ENCODE measurements around the gene TECTB. TPM values are rescaled to one million over a fixed set of nuclear protein-coding genes. Genes with fewer than 3 reads are reported as not detected.

TECTB gene
- total and polyA plus RNA-seq, 11 donors = not detected

- no peaks in the 10 kb centered on the region for H3K36me3 ChIP-seq
- DNase-seq = no peak
- WGBS, 4 donors = 88 to 94% (median 90%) methylated on average over 3 of the region's 3 CpGs
- H3K4me1 ChIP-seq = no peaks in the 10 kb centered on the region
- H3K9me3 ChIP-seq = no peaks in the 10 kb centered on the region
- H3K4me3 ChIP-seq = no peak overlapping the region
- no peak for ATAC-seq
- TF ChIP-seq CTCF (IDR thresholded peaks at IDR 0.05) = no peak
- no peak for TF ChIP-seq POLR2A (IDR thresholded peaks at IDR 0.05)
- H3K27me3 ChIP-seq = peaks cover 0 to 9% (median 0%) of the 10 kb centered on the region in 9 donors
- H3K27ac ChIP-seq = no peak overlapping the region
- intact Hi-C loops (cut with DNase I) = loop anchor here in 8 of 10 donors (5.0 to 10.0 kb wide), 7 partner anchors 117 to 557 kb away; no protein-coding TSS in a partner anchor
Observed at GRCh38 chr10:112311481-112311880, 28.3 kb downstream of the TECTB start.

- H3K27me3 ChIP-seq = peaks cover 0 to 7% (median 0%) of the 10 kb centered on the region in 9 donors
- H3K4me1 ChIP-seq = no peaks in the 10 kb centered on the region
- 67 to 75% (median 71%) methylated on average over 3 of the region's 3 CpGs for WGBS, 4 donors
- H3K36me3 ChIP-seq = no peaks in the 10 kb centered on the region
- ATAC-seq (no peak), DNase-seq (no peak)
- TF ChIP-seq CTCF (IDR thresholded peaks at IDR 0.05) (no peak), POLR2A (IDR thresholded peaks at IDR 0.05) (no peak)
- no peak overlapping the region for H3K27ac ChIP-seq
- H3K9me3 ChIP-seq = no peaks in the 10 kb centered on the region
- intact Hi-C loops (cut with DNase I) = loop anchor here in 8 of 10 donors (5.0 to 10.0 kb wide), 7 partner anchors 118 to 558 kb away; no protein-coding TSS in a partner anchor
- H3K4me3 ChIP-seq = no peak overlapping the region
Observed at GRCh38 chr10:112313234-112313633, 30.0 kb downstream of the TECTB start.

- intact Hi-C loops (cut with DNase I) = loop anchor here in 8 of 10 donors (2.0 to 10.0 kb wide), 8 partner anchors 119 to 559 kb away; no protein-coding TSS in a partner anchor
- Histone ChIP-seq H3K4me3 (no peak overlapping the region), H3K27me3 (peaks cover 0 to 7% (median 0%) of the 10 kb centered on the region in 9 donors), H3K4me1 (no peaks in the 10 kb centered on the region), H3K27ac (no peak overlapping the region), H3K9me3 (no peaks in the 10 kb centered on the region), H3K36me3 (no peaks in the 10 kb centered on the region)
- TF ChIP-seq CTCF (IDR thresholded peaks at IDR 0.05) (no peak), POLR2A (IDR thresholded peaks at IDR 0.05) (no peak)
- 55 to 79% (median 65%) methylated on average over 7 of the region's 7 CpGs for WGBS, 4 donors
- ATAC-seq = no peak
- DNase-seq = no peak
Observed at GRCh38 chr10:112313911-112314310, 30.7 kb downstream of the TECTB start.

- peak; percentile 65 to 83 (median 75) for DNase-seq
- TF ChIP-seq CTCF (IDR thresholded peaks at IDR 0.05) = peak; percentile 79 to 95 (median 88)
- TF ChIP-seq POLR2A (IDR thresholded peaks at IDR 0.05) = no peak
- intact Hi-C loops (cut with DNase I) = loop anchor here in 9 of 10 donors (2.0 to 10.0 kb wide), 10 partner anchors 117 to 560 kb away; no protein-coding TSS in a partner anchor
Observed at GRCh38 chr10:112314822-112315474, 31.7 kb downstream of the TECTB start.

More at GRCh38 chr10:112314822-112315474, 31.7 kb downstream of the TECTB start:
- H3K27me3 ChIP-seq = peaks cover 0 to 7% (median 0%) of the 10 kb centered on the region in 9 donors
- no peaks in the 10 kb centered on the region for H3K36me3 ChIP-seq
- H3K4me3 ChIP-seq = no peak overlapping the region
- H3K9me3 ChIP-seq = no peaks in the 10 kb centered on the region
- peak; percentile 80 to 91 (median 89) for ATAC-seq
- H3K4me1 ChIP-seq = no peaks in the 10 kb centered on the region
- H3K27ac ChIP-seq = no peak overlapping the region
- whole genome bisulfite sequencing, 4 donors = 25 to 29% (median 27%) methylated on average over 10 of the region's 10 CpGs

Measured in heart left ventricle (tissue), 16 donors.